CD8-positive, alpha-beta memory T cell (primary cell): Measurements from ENCODE around the gene NEK4. TPM values are rescaled to one million over a fixed set of nuclear protein-coding genes. Genes with fewer than 3 reads are reported as not detected.
A peak's percentile ranks its signal among the peaks of the same experiment; 100 is the strongest.

Experiments
- CTCF ChIA-PET: fragments of 350-600 bp; sonication (Branson Sonifier 250); formaldehyde crosslinking; loops from one replicate; lab custom pipeline; 2021; ENCODE audit warnings: antibody characterized with exemption; lab: Charles Lee
- POLR2A ChIA-PET: fragments of 350-600 bp; sonication (Branson Sonifier 250); formaldehyde crosslinking; loops from one replicate; lab custom pipeline; 2021; ENCODE audit warnings: antibody characterized with exemption; lab: Charles Lee
- DNase-seq, 5 donors: peaks; one replicate each; pipeline versions ENCODE4 v3.0.0 to v3.0.0-alpha.2; 2020 to 2022; ENCODE audit warnings: mixed read lengths in 1 of 5
- H3K27ac ChIP-seq: one replicate; pipeline ENCODE4 v1.7.0; 2013; ENCODE audit warnings: low read depth, mild to moderate bottlenecking, low read length, moderate library complexity
- H3K27me3 ChIP-seq: 2 replicates; pipeline ENCODE4 v1.7.0; 2013; ENCODE audit warnings: low read length, mild to moderate bottlenecking; ENCODE audit not compliant: insufficient read depth, poor library complexity, severe bottlenecking
- H3K36me3 ChIP-seq: 2 replicates; pipeline ENCODE4 v1.7.0; 2013; ENCODE audit warnings: mild to moderate bottlenecking, low read length, moderate library complexity; ENCODE audit not compliant: insufficient read depth
- H3K4me1 ChIP-seq: 2 replicates; pipeline ENCODE4 v1.7.0; 2013; ENCODE audit warnings: mild to moderate bottlenecking, low read length, moderate library complexity; ENCODE audit not compliant: insufficient read depth
- H3K4me3 ChIP-seq: 2 replicates; pipeline ENCODE4 v1.7.0; 2013; ENCODE audit warnings: mild to moderate bottlenecking, low read length
- H3K9me3 ChIP-seq: 2 replicates; pipeline ENCODE4 v1.7.0; 2013; ENCODE audit warnings: mild to moderate bottlenecking, low read length
- H3K27ac Mint-ChIP-seq, 8 donors: one replicate each; pipeline ENCODE4 v1.8.0; 2020 to 2021; ENCODE audit warnings: mixed read lengths in 8 of 8, mild to moderate bottlenecking in 6 of 8, inconsistent platforms in 3 of 8, moderate library complexity in 3 of 8
- H3K27me3 Mint-ChIP-seq, 2 donors: one replicate each; pipeline ENCODE4 v1.8.0; 2020 to 2021; ENCODE audit warnings: mixed read lengths in 2 of 2, mild to moderate bottlenecking in 1 of 2, moderate library complexity in 1 of 2
- H3K36me3 Mint-ChIP-seq, 3 donors: one replicate each; pipeline ENCODE4 v1.8.0; 2020 to 2021; ENCODE audit warnings: mixed read lengths in 3 of 3, inconsistent platforms in 1 of 3, mild to moderate bottlenecking in 1 of 3
- H3K4me1 Mint-ChIP-seq, 3 donors: one replicate each; pipeline ENCODE4 v1.8.0; 2020 to 2021; ENCODE audit warnings: mixed read lengths in 3 of 3, inconsistent platforms in 1 of 3, mild to moderate bottlenecking in 1 of 3
- H3K4me3 Mint-ChIP-seq, 7 donors: one replicate each; pipeline ENCODE4 v1.8.0; 2020 to 2021; ENCODE audit warnings: mixed read lengths in 7 of 7, mild to moderate bottlenecking in 6 of 7, moderate library complexity in 4 of 7, inconsistent platforms in 2 of 7
- H3K9me3 Mint-ChIP-seq, 5 donors: one replicate each; pipeline ENCODE4 v1.8.0; 2020 to 2022; ENCODE audit warnings: mixed read lengths in 5 of 5, mild to moderate bottlenecking in 3 of 5, moderate library complexity in 2 of 5, inconsistent platforms in 1 of 5
- polyA plus RNA-seq: library from polyadenylated mRNA; unstranded; fragments of 300-500 nt; fragmentation: Illumina TruSeq; gene quantifications from one replicate; pipeline ENCODE4 v1.2.3, GENCODE V29; 2021
- total RNA-seq, 2 experiments: library from RNA; stranded (reverse); gene quantifications; one replicate each; pipeline ENCODE4 v1.2.3, GENCODE V29; 2021

Gene NEK4
- total and polyA plus RNA-seq, 3 experiments from 2014 or later, result 11.4 to 35.7 (median 33.5) TPM

- H3K27ac ChIP-seq, result no peak overlapping the region
- H3K4me3 ChIP-seq, result no peak overlapping the region
- ChIA-PET CTCF (no interaction called here), POLR2A (no interaction called here)
- DNase-seq, result no peak
- H3K27me3 Mint-ChIP-seq, result no peaks in the 10 kb centered on the region
- no peak overlapping the region for H3K27ac Mint-ChIP-seq
- no peaks in the 10 kb centered on the region for H3K4me1 Mint-ChIP-seq
- H3K9me3 ChIP-seq, result no peaks in the 10 kb centered on the region
- H3K4me1 ChIP-seq, result no peaks in the 10 kb centered on the region
- H3K9me3 Mint-ChIP-seq, result no peaks in the 10 kb centered on the region
- no peak overlapping the region for H3K4me3 Mint-ChIP-seq
- peaks cover 23% of the 10 kb centered on the region for H3K36me3 ChIP-seq
- no peaks in the 10 kb centered on the region for H3K27me3 ChIP-seq
- H3K36me3 Mint-ChIP-seq, result peaks cover 0 to 76% (median 24%) of the 10 kb centered on the region in 3 donors
Measured at GRCh38 chr3:52754373-52754772, 16.4 kb downstream of the NEK4 start.

- no peaks in the 10 kb centered on the region for H3K9me3 Mint-ChIP-seq
- no peak overlapping the region for H3K4me3 Mint-ChIP-seq
- peak overlapping the region in 3 of 8 donors; percentile 12 to 31 (median 26) for H3K27ac Mint-ChIP-seq
- Histone ChIP-seq H3K36me3 (peaks cover 18% of the 10 kb centered on the region), H3K27me3 (no peaks in the 10 kb centered on the region), H3K27ac (no peak overlapping the region), H3K9me3 (no peaks in the 10 kb centered on the region), H3K4me1 (no peaks in the 10 kb centered on the region), H3K4me3 (no peak overlapping the region)
- H3K4me1 Mint-ChIP-seq, result no peaks in the 10 kb centered on the region
- ChIA-PET POLR2A (no interaction called here), CTCF (no interaction called here)
- DNase-seq, result no peak
- H3K27me3 Mint-ChIP-seq, result no peaks in the 10 kb centered on the region
- H3K36me3 Mint-ChIP-seq, result peaks cover 6 to 78% (median 21%) of the 10 kb centered on the region in 3 donors
Measured at GRCh38 chr3:52752045-52752660, 18.6 kb downstream of the NEK4 start.

GRCh38 chr3:52743721-52744120 is 27.0 kb downstream of the NEK4 start:
- H3K9me3 ChIP-seq, result no peaks in the 10 kb centered on the region
- POLR2A ChIA-PET, result no interaction called here
- H3K9me3 Mint-ChIP-seq, result peaks cover 0 to 2% (median 0%) of the 10 kb centered on the region in 5 donors
- peaks cover 24% of the 10 kb centered on the region for H3K36me3 ChIP-seq
- H3K4me1 ChIP-seq, result no peaks in the 10 kb centered on the region
- CTCF ChIA-PET, result no interaction called here
- no peak overlapping the region for H3K27ac ChIP-seq
- H3K4me1 Mint-ChIP-seq, result no peaks in the 10 kb centered on the region
- no peak overlapping the region for H3K4me3 Mint-ChIP-seq
- H3K36me3 Mint-ChIP-seq, result peaks cover 20 to 81% (median 28%) of the 10 kb centered on the region in 3 donors
- DNase-seq, result no peak
- no peaks in the 10 kb centered on the region for H3K27me3 ChIP-seq
- H3K27ac Mint-ChIP-seq, result peak overlapping the region in 1 of 8 donors; percentile 36
- no peak overlapping the region for H3K4me3 ChIP-seq
- H3K27me3 Mint-ChIP-seq, result no peaks in the 10 kb centered on the region

- Histone ChIP-seq H3K4me1 (no peaks in the 10 kb centered on the region), H3K36me3 (peaks cover 24% of the 10 kb centered on the region), H3K4me3 (no peak overlapping the region), H3K27ac (no peak overlapping the region), H3K27me3 (no peaks in the 10 kb centered on the region), H3K9me3 (no peaks in the 10 kb centered on the region)
- no peak for DNase-seq
- ChIA-PET POLR2A (no interaction called here), CTCF (no interaction called here)
- Mint-ChIP-seq H3K9me3 (peaks cover 0 to 2% (median 0%) of the 10 kb centered on the region in 5 donors), H3K27ac (no peak overlapping the region), H3K4me1 (no peaks in the 10 kb centered on the region), H3K36me3 (peaks cover 15 to 80% (median 24%) of the 10 kb centered on the region in 3 donors), H3K27me3 (no peaks in the 10 kb centered on the region), H3K4me3 (peak overlapping the region in 1 of 7 donors; percentile 16)
Measured at GRCh38 chr3:52743152-52743551, 27.6 kb downstream of the NEK4 start.

GRCh38 chr3:52742418-52743041 is 28.2 kb downstream of the NEK4 start:
- no peak overlapping the region for H3K27ac ChIP-seq
- no peak overlapping the region for H3K4me3 ChIP-seq
- Mint-ChIP-seq H3K4me3 (no peak overlapping the region), H3K27ac (peak overlapping the region in 2 of 8 donors; percentile 36 to 60), H3K36me3 (peaks cover 16 to 82% (median 23%) of the 10 kb centered on the region in 3 donors), H3K9me3 (peaks cover 0 to 2% (median 0%) of the 10 kb centered on the region in 5 donors), H3K4me1 (no peaks in the 10 kb centered on the region), H3K27me3 (no peaks in the 10 kb centered on the region)
- DNase-seq, result peak in 1 of 5 donors; percentile 22
- no peaks in the 10 kb centered on the region for H3K4me1 ChIP-seq
- peaks cover 24% of the 10 kb centered on the region for H3K36me3 ChIP-seq
- no peaks in the 10 kb centered on the region for H3K27me3 ChIP-seq
- ChIA-PET POLR2A (no interaction called here), CTCF (interaction anchor here (0.8 kb wide), 1 partner anchor 329 kb away, joined by 3 read pairs; no protein-coding TSS in a partner anchor)
- H3K9me3 ChIP-seq, result no peaks in the 10 kb centered on the region

GRCh38 chr3:52739730-52740129 is 31.0 kb downstream of the NEK4 start:
- Histone ChIP-seq H3K4me3 (no peak overlapping the region), H3K36me3 (peaks cover 15% of the 10 kb centered on the region), H3K27me3 (no peaks in the 10 kb centered on the region), H3K4me1 (no peaks in the 10 kb centered on the region), H3K9me3 (no peaks in the 10 kb centered on the region), H3K27ac (no peak overlapping the region)
- POLR2A ChIA-PET, result no interaction called here
- Mint-ChIP-seq H3K36me3 (peaks cover 15 to 79% (median 23%) of the 10 kb centered on the region in 3 donors), H3K4me1 (no peaks in the 10 kb centered on the region), H3K27me3 (no peaks in the 10 kb centered on the region), H3K4me3 (no peak overlapping the region), H3K27ac (peak overlapping the region in 2 of 8 donors; percentile 48 to 57), H3K9me3 (peaks cover 0 to 2% (median 0%) of the 10 kb centered on the region in 5 donors)
- CTCF ChIA-PET, result no interaction called here
- DNase-seq, result no peak

GRCh38 chr3:52733256-52733891 is 37.4 kb downstream of the NEK4 start:
- peaks cover 13% of the 10 kb centered on the region for H3K36me3 ChIP-seq
- peaks cover 36 to 81% (median 66%) of the 10 kb centered on the region in 3 donors for H3K36me3 Mint-ChIP-seq
- DNase-seq, result no peak
- H3K4me3 ChIP-seq, result no peak overlapping the region
- H3K27ac Mint-ChIP-seq, result no peak overlapping the region
- H3K9me3 ChIP-seq, result peaks cover 8% of the 10 kb centered on the region
- H3K27me3 Mint-ChIP-seq, result no peaks in the 10 kb centered on the region
- H3K9me3 Mint-ChIP-seq, result peaks cover 0 to 29% (median 17%) of the 10 kb centered on the region in 5 donors
- H3K4me3 Mint-ChIP-seq, result no peak overlapping the region
- CTCF ChIA-PET, result no interaction called here
- no peaks in the 10 kb centered on the region for H3K27me3 ChIP-seq
- peaks cover 0 to 4% (median 0%) of the 10 kb centered on the region in 3 donors for H3K4me1 Mint-ChIP-seq
- POLR2A ChIA-PET, result no interaction called here
- no peaks in the 10 kb centered on the region for H3K4me1 ChIP-seq
- no peak overlapping the region for H3K27ac ChIP-seq

GRCh38 chr3:52731590-52731989 is 39.1 kb downstream of the NEK4 start:
- Histone ChIP-seq H3K27ac (no peak overlapping the region), H3K9me3 (peaks cover 8% of the 10 kb centered on the region), H3K27me3 (no peaks in the 10 kb centered on the region), H3K4me3 (no peak overlapping the region), H3K36me3 (peaks cover 13% of the 10 kb centered on the region), H3K4me1 (no peaks in the 10 kb centered on the region)
- ChIA-PET POLR2A (no interaction called here), CTCF (no interaction called here)
- H3K9me3 Mint-ChIP-seq, result peaks cover 0 to 31% (median 20%) of the 10 kb centered on the region in 5 donors
- no peak overlapping the region for H3K27ac Mint-ChIP-seq
- H3K4me3 Mint-ChIP-seq, result no peak overlapping the region
- peaks cover 0 to 4% (median 0%) of the 10 kb centered on the region in 3 donors for H3K4me1 Mint-ChIP-seq
- DNase-seq, result no peak
- H3K36me3 Mint-ChIP-seq, result peaks cover 33 to 72% (median 71%) of the 10 kb centered on the region in 3 donors
- H3K27me3 Mint-ChIP-seq, result no peaks in the 10 kb centered on the region
